ENCODE data around the gene EXOC6.

DNA sequence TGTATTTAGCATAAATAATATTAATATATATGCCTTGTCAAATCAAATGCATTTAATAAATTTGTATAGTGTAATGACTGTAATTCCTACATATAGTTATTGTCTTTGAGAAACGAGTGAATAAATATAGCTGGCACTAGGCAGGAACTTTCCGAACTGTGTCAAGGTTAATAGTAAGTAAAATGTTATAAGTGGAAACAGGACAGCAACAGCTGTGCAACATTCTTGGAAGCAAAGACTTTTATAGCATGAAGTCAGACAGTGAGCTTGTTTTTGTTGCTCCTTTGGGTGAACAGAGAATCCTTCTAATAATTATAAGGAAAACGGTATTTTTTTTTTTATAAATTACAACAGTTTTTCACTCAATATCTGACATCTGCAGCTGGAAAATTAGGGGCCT lies 14.0 kb upstream of the EXOC6 start:
- TF ChIP-seq, protein P1, sequence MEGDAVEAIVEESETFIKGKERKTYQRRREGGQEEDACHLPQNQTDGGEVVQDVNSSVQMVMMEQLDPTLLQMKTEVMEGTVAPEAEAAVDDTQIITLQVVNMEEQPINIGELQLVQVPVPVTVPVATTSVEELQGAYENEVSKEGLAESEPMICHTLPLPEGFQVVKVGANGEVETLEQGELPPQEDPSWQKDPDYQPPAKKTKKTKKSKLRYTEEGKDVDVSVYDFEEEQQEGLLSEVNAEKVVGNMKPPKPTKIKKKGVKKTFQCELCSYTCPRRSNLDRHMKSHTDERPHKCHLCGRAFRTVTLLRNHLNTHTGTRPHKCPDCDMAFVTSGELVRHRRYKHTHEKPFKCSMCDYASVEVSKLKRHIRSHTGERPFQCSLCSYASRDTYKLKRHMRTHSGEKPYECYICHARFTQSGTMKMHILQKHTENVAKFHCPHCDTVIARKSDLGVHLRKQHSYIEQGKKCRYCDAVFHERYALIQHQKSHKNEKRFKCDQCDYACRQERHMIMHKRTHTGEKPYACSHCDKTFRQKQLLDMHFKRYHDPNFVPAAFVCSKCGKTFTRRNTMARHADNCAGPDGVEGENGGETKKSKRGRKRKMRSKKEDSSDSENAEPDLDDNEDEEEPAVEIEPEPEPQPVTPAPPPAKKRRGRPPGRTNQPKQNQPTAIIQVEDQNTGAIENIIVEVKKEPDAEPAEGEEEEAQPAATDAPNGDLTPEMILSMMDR (IDR thresholded peaks at IDR 0.05 in 8 of 11, conservative IDR thresholded peaks at IDR 0.05 in 3 of 11), result no peak
- TF ChIP-seq POLR2AphosphoS5 (IDR thresholded peaks at IDR 0.05) (no peak), POLR2A (IDR thresholded peaks at IDR 0.05) (no peak)
